GM12865 (cell line): ENCODE results near the gene FAM174B.

Source experiments
- DNase-seq: peaks from one replicate; pipeline ENCODE4 v3.0.0; 2010; ENCODE audit warnings: low read depth
- H3K4me3 ChIP-seq: 2 replicates; pipeline ENCODE4 v1.5.1; 2011; ENCODE audit warnings: mild to moderate bottlenecking, low read depth, low read length, control low read depth
- TF ChIP-seq, protein P1 (sequence below): IDR thresholded peaks from 2 replicates; pipeline ENCODE4 v1.5.1; 2011; ENCODE audit warnings: low read length, control low read depth, low read depth, inconsistent platforms; ENCODE audit not compliant: insufficient read depth; ENCODE audit errors: missing control alignments

Gene FAM174B

DNA sequence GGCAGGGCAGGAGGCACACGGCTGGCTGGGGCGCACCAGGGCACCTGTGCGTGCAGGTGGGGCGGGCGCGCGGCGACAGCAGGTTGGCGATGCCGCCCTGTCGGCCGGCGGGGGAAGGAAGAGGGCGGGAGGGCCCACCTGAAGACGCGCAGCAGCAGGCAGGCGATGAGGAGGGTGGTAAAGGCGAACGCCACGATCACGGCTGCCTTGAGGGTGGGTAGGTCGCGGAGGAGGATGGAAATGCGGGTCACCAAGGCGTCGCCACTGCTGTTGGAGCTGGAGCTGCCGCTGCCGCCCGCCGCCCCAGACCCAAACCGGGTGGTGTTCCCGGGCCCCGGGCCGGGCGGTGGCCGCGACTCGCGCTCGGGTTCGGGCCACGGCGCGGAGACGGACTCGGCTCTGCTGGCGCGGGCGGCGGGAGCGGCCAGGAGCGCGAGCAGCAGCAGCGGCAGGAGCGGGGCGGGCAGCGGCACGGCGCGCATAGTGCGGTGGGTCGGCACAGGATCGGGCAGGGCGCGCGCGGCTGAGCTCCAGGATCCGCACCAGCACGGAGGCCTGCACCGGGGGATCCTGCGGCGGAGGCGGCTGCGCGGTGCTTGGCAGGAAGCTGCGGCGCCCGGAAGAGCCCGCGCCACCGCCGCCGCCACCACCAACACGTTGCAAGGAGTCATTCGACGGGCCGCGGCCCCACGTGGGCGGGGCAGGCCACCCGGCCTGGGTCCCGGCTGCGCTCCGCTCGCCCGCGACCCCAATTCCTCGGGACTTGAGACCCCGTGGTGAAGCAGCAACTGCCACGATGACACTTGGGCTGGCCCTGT lies at the start of gene FAM174B:
Gene FAM174B, minus strand, starts transcription at position 598 of the 818 bp plus-strand sequence.
- peak within 1 kb of the TSS; percentile 65 for H3K4me3 ChIP-seq
- peak; percentile 83 for DNase-seq
- TF ChIP-seq, protein P1, sequence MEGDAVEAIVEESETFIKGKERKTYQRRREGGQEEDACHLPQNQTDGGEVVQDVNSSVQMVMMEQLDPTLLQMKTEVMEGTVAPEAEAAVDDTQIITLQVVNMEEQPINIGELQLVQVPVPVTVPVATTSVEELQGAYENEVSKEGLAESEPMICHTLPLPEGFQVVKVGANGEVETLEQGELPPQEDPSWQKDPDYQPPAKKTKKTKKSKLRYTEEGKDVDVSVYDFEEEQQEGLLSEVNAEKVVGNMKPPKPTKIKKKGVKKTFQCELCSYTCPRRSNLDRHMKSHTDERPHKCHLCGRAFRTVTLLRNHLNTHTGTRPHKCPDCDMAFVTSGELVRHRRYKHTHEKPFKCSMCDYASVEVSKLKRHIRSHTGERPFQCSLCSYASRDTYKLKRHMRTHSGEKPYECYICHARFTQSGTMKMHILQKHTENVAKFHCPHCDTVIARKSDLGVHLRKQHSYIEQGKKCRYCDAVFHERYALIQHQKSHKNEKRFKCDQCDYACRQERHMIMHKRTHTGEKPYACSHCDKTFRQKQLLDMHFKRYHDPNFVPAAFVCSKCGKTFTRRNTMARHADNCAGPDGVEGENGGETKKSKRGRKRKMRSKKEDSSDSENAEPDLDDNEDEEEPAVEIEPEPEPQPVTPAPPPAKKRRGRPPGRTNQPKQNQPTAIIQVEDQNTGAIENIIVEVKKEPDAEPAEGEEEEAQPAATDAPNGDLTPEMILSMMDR = no peak

GRCh38 chr15:92696096-92696495 lies 40.5 kb upstream of the FAM174B start:
- DNase-seq = no peak
- TF ChIP-seq, protein P1 = no peak

GRCh38 chr15:92693691-92694331 lies 38.2 kb upstream of the FAM174B start:
- TF ChIP-seq, protein P1 = peak; percentile 12
- no peak overlapping the region for H3K4me3 ChIP-seq
- peak; percentile 13 for DNase-seq

More at GRCh38 chr15:92696096-92696495, 40.5 kb upstream of the FAM174B start:
- H3K4me3 ChIP-seq = no peak overlapping the region

DNA sequence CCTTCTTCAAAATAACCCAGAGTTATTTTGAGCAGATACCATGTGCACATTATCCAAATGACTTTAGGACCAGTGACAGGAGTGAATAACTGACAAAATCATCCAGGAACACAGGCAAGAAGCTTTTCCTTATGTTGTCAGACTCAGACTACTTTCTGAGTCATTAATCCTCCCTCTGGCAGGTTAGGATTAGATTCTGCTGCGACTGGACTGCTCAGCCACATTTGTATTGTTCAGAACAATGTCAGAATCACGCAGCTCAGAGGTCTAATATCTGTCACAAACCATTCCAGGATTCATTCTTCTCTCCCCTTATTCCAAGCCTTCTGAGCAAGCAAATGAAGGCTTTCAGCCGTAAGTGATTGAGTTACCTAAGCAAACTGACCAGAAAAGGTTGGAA lies 34.8 kb upstream of the FAM174B start:
- H3K4me3 ChIP-seq = no peak overlapping the region
- TF ChIP-seq, protein P1 = no peak

DNA sequence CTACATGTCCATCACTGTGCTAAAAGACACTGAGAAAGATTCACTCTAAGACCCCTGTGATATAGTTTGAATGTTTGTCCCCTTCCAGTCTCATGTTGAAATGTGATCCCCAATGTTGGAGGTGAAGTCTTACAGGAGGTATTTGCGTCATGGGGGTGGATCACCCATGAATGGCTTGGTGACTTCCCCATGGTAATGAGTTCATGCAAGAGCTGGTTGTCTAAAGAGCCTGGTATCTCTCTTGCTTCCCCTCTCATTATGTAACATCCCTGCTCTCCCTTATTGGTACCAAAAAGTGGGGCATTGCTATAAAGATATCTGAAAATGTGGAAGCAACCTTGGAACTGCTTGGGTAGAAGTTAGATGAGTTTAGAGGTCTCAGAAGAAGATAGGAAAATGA lies 32.2 kb upstream of the FAM174B start:
- TF ChIP-seq, protein P1 = no peak
- no peak overlapping the region for H3K4me3 ChIP-seq
- no peak for DNase-seq

More for the DNA sequence above, 34.8 kb upstream of the FAM174B start:
- no peak for DNase-seq

- DNase-seq = no peak
- no peak overlapping the region for H3K4me3 ChIP-seq
- TF ChIP-seq, protein P1 = no peak
Observed at GRCh38 chr15:92687195-92687602, 31.6 kb upstream of the FAM174B start.
